GM21528 (cell line): ENCODE results near the gene FXN.
"Not testable (repeated sequence)": the region's sequence is repeated elsewhere in the genome, so short reads cannot be mapped to it uniquely, and the experiment has no call there.

Experiments
- ATAC-seq: cut with Tn5 transposase; IDR thresholded peaks from one replicate; pipeline ENCODE4 v1.9.1; 2021; ENCODE audit warnings: mild to moderate bottlenecking, moderate library complexity; ENCODE audit not compliant: unreplicated experiment, low FRiP score

The FXN gene

GRCh38 chr9:69093471-69094103, 58.0 kb downstream of the FXN start:
- no peak for ATAC-seq

GRCh38 chr9:69094361-69095135, 59.0 kb downstream of the FXN start:
- not testable (repeated sequence) for ATAC-seq

- no peak for ATAC-seq
Observed at GRCh38 chr9:69097064-69097463, 61.5 kb downstream of the FXN start.

DNA sequence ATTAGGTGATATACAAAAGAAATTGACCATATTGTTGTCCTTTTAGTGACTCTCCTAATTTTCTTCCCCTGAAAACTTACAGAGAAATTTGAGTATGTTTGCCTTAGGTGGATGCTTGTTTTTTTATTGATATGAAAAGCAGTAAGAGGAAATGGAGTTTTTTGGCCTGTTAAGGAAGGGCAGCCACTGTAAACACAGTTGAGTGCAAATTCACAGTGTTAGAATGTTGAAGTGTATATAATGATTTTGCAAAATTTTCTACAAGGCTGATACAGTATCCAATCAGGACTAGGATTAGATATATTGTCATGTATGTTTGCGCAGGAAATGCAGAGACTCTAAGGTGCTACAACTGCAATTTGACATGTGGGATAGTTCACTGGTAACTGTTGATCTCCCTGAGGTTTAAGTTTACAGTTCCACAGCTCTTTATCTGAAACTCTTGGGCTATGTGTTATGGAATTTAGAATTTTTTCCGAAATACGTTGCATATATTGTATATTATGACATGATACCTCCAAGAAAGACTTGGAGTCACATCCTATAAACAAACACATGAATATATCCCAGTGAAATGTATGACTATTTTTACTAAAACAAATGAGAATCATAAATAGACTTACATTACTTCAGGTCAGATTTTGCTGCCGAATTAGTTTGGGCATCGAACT, 62.5 kb downstream of the FXN start:
- no peak for ATAC-seq

GRCh38 chr9:69103348-69103996, 67.9 kb downstream of the FXN start:
- not testable (repeated sequence) for ATAC-seq

GRCh38 chr9:69104830-69105527, 69.4 kb downstream of the FXN start:
- no peak for ATAC-seq

DNA sequence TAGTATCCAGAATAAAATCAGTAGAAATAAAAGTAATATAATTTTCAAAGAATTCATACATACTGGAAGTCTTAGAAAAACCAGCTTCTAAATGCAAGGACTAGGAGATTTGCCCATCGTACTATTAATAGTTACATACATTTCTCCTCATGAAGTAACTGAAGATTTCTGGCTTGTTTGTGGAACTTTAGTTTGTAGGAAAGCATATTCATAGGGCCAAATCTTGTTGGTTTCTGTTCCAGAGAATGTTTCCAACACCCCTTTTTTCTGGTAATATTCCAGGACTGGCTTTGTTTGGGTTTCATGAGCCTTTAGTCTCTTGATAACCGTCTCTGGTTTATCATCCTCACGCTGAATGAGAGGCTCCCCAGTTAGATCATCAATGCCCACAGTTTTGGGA, 72.2 kb downstream of the FXN start:
- no peak for ATAC-seq

- not testable (repeated sequence) for ATAC-seq
Observed at GRCh38 chr9:69108706-69109105, 73.2 kb downstream of the FXN start.

DNA sequence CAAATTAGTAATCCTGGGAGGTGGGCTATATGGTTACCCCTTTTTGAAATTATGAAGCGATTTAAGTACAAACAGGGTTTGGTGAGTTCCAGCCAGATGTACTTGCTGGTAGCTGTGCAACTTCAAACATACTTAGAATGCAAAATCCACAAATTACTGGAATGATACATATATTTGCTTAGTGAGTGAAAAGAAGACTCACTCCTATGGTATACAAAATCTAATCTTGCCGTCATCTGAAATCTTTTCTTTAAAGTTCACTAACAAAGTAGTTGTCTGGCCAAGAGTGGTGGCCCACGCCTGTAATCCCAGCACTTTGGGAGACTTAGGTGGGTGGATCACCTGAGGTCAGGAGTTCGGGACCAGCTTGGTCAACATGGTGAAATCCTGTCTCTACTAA, 73.6 kb downstream of the FXN start:
- ATAC-seq, result no peak

- ATAC-seq, result not testable (repeated sequence)
Observed at GRCh38 chr9:69112646-69113045, 77.1 kb downstream of the FXN start.

GRCh38 chr9:69115621-69116020, 80.1 kb downstream of the FXN start:
- no peak for ATAC-seq

DNA sequence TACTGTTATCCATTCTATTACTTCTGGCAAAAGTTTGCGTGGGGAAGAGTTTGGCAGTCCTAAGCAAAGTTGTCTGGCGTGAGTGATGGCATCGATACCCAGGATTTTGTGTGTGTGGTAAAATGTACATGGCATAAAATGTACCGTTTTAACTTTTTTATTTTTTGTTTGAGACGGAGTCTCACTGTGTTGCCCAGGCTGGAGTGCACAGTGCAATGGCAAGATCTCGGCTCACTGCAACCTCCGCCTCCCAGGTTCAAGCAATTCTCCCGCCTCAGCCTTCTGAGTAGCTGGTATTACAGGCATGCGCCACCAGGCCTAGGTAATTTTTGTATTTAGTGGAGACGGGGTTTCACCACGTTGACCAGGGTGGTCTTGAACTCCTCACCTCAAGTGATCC, 83.1 kb downstream of the FXN start:
- no peak for ATAC-seq

- ATAC-seq, result no peak
Observed at GRCh38 chr9:69120380-69121154, 85.0 kb downstream of the FXN start.

- ATAC-seq, result peak; percentile 71
Observed at GRCh38 chr9:69121155-69122081, 85.9 kb downstream of the FXN start.

- peak; percentile 65 for ATAC-seq
Observed at GRCh38 chr9:69122082-69122548, 86.6 kb downstream of the FXN start.

GRCh38 chr9:69122549-69123141, 87.1 kb downstream of the FXN start:
- peak; percentile 2 for ATAC-seq

- no peak for ATAC-seq
Observed at GRCh38 chr9:69130456-69131441, 95.2 kb downstream of the FXN start.
